Stimulated activated CD4-positive, alpha-beta T cell treated with anti-CD3 and anti-CD28 coated beads, Interleukin-4, amount 100 ng/mL, for 1 hour (primary cell): ENCODE data around the gene CCDC61.

Experiments
- DNase-seq: peaks from one replicate; pipeline ENCODE4 v3.0.0-alpha.2; 2020

The CCDC61 gene

DNA sequence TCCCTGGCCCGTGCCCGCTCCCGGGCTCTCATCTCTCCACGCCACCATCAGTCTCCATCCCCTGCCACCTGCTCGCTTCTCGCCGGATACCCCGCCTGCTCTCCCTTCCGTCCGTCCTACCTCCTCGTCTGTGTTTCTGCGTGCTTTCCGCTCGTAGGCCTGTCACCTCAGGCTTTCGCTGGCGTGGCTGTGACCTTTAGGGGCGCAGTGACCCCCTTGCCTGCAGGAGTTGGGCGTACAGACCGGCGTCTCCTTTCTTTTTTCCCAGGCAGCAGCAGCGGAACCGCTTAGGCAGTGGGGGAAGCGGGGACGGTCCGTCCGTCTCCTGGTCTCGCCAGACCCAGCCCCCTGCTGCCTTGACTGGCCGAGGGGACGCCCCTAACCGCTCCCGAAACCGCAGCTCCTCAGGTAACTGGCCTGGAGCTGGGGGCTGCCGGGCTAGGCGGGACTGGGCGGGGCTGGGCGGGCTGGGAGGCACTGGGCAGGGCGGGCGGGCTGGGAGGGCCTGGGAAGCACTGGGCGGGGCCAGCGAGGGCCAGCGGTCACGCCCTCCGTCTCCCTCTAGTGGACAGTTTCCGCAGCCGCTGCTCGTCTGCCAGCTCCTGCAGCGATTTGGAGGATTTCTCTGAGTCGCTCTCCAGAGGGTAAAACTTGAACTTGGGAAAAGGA is 21.3 kb downstream of the CCDC61 start:
- peak; percentile 83 for DNase-seq

DNA sequence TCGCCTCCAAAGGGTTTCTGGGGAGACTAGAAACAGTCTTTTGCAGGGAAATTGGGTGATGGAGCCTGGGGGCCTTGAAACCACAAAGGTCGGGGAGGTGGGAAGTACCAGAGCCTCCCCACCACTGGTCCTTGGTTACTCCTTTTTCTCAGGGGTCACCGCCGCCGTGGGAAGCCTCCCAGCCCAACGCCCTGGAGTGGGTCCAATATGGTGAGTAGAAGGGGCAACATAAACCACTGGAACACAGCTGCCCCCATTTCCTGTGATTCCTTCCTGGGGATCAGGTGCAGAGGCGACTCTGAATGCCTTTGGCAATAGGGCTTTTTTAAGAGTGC is 21.8 kb downstream of the CCDC61 start:
- no peak for DNase-seq

GRCh38 chr19:46017874-46018675 is 22.8 kb downstream of the CCDC61 start:
- DNase-seq: no peak

DNA sequence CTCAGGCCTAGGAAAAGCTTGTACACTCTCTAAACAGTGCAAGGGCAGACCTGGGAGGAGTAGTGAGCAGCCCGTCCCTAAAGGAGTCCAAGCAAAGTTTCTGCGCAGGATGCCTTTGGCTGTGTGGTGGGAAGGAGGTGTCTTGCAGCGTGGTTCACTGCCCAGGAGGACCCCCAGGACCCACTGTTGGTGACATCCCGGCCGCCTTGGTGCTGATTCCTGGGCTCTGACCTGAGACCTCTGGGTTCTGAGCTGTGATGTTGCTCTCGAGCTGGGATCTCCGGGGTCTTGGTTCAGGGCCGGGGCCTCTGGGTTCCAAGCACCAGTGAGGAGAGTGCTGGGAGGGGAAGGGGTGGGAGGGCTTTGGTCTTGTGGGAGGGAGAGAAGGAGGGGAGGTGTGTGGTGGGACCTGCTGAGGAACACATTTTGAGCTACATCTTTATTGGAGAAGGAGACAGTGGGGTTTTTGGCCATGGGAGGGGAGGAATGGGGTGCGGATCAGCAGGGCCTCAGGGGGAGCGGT is 23.5 kb downstream of the CCDC61 start:
- DNase-seq: no peak

GRCh38 chr19:46019270-46019669 is 24.0 kb downstream of the CCDC61 start:
- no peak for DNase-seq

DNA sequence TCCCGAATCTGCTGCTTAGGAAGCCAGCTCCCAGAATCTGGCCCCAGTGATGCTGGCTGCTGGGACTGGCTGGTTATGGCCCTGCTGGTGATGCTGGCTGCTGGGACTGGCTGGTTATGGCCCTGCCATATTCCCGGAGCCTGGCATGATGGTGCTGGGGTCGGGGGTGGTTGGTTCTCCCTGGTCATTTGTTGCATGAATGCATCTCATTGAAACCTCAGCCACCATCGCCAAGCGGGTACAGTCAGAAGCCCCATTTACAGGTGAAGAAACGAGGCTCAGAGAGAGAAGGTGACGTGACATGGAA is 25.5 kb downstream of the CCDC61 start:
- DNase-seq: no peak

DNA sequence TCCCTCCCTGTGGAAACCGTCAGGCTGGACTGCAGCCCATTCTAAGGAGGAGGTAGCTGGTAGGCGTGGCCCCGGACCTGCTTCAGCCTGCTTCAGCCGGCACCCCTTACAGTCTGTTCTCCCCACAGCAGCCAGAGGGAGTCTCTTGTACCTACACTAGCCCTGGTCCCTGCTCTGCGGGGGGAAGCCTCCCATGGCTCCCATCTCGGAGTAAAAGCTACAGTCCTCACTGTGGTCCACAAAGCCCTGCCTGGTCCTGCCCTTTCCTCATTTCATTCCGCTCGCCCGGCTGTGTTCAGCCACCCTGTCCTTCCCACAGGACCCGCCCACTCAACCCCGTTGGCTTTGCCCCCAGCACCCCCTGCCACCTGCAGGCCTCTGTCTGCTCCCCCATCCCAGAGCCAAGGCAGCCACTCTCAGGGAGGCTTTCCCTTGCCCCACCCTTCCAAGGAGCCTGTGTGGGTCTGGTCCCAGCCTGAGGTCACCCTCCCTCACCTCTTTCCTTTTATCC is 26.3 kb downstream of the CCDC61 start:
- DNase-seq: no peak

DNA sequence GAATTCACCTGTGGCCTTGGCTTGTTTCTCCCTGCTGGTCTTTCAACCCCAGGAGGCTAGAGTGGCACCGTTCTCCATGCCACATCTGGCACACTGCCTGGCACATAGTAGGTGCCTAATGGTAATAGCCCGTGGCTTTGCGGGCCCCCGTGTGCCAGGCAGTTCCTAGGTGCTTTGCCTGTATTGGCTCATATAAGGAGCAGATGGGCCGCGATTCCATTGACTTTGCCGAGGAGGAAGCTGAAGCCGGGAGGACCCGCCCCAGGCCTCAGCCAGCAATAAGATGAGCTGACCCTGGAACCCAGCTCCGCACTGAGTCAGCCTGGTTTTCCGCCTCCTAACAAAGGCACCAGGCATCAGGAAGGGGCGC is 26.8 kb downstream of the CCDC61 start:
- no peak for DNase-seq

DNA sequence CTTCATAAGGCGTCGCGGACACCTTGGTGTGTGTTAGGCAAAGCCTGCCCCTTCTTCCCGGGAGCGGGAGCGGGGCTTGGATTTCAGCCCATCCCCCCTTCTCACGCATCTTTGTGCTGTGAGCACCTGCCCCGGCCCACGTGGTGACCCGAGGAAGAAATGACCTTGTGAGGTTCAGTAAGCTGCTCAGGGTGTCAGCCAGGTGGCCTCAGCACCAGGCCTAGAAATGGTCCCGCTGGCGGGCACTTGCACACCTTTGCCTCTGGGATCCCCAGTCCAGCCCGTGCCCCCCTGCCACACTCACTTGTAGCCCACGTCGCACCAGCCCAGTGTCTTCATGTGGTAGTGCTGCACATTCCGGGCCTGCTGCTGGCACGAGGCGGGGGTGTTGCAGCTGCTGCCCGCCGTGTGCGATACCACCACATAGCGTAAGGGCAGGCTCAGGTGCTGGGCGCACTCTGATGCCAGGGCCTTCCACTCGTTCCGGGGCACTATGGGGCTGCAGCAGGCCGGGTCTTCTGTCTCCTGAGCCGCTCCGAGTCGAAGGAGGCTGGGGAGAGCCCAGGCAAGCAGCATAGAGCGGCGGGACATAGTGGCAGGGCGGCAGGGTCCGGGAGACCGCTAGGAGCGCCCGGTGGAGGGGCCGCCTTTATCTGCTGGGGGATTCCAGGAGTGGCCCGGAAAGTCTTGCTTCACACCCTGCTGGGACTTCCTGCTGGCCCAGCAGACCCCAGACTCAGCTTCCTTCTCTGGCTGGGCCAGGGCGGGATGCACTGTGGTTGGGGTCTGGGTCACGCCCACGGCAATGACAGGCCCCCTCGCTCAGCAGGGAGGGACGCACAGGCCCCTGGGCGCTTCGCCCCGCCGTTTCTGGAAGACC is 27.4 kb downstream of the CCDC61 start, which contains the start of gene PGLYRP1:
PGLYRP1 (minus strand) TSS at position 623 of the 880 bp plus-strand sequence; CDS start at position 591, 32 bp downstream.
- DNase-seq: no peak

DNA sequence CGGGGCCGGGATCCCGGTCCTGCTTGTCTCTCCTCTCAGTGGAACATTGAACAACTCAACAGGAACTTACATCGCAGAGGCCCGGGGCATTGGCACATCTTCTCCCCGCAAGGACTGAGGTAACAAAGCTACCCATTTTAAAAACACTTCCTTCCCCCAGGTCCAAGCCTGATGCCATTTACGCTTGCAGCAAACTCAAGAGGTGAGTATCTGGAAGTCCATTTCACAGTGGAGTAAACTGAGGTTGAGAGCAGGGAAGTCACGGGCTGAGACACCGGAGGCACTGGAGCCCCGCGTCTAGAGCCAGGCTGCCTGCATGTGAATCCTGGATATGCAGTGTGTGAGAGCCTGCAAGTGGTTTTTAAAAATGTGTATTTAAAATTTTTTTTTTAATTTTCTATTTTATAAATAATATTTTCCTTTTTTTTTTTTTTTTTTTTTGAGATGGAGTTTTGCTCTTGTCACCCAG is 28.1 kb downstream of the CCDC61 start:
- DNase-seq: no peak

GRCh38 chr19:46025835-46026234 is 30.6 kb downstream of the CCDC61 start:
- DNase-seq: no peak

GRCh38 chr19:46030812-46031550 is 35.7 kb downstream of the CCDC61 start:
- DNase-seq: no peak

DNA sequence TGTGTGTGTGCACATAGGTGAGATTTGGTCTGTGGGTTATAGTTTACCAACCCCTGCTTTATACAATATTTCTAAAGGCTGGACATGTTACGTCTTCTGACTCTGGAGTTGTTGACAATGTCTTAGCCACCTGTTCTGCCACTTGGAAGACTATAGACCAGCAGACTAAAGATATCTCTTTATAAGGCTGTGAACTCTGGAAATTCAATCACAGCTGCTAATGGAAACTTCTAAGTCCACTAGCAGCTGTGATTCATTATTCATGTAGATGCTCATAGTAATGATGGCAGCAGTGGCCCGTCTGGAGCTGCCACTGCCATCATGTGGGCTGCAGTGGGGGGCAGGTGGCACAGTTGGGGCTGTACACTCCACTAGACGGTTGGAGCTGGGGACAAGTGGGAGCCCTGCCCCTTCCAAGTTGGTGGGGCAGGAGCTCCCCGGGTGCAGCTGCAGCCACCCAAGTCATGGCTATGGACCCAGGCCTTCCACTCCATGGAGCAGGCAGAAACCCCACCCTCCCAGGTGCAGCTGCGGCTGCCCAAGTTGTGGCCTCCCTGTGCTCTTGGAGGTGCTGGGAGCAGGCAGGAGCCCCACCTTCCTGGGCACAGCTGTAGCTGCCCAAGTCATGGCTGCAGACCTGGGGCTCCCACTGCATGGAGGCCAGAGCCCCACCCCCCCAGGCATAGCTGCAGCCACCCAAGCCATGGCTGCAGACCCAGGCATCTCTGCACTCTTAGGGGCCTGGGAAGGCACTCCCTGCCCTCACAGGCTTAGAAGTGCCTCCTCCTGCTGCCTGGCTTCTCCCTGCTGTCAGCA is 36.7 kb downstream of the CCDC61 start:
- no peak for DNase-seq

DNA sequence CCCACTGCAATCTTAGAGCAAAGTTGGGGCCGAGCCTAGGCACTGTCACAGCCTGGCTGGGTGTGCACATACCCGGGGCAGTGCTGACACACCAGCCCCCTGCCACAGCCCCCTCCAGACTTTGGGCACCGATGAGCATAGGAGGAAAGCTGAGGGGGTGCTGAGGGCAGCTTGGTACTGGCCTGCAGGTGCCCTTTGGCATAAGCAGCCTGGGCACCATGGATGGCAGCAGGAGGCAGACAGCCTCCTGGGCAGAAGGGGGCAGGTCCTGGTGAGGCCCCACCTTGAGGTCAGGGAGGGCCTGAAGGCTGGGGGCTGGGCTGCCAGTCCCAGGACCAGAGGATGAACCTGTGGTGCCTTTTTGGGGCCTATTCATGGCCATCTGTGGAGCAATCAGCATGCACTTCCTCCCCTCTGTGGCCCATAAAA is 37.3 kb downstream of the CCDC61 start:
- DNase-seq: no peak

DNA sequence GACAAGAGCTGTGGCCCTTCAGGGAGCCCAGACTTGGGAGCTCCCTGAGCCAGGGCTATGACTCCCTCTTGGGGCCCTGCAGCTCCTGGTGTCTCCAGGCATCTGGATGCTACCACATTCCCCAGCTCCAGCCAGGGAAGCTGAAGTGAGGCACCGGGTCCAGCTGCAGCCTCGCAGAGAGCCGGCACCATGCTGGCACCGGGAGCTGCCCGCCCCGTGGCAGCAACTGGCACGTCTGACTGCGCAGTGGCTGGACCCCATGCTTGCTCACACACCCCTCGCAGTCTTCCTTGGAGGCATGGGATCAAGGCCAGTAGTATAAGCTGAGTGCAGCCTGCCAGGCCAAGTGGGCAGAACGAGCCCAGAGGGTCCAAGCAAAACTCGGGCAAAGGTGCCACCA is 38.1 kb downstream of the CCDC61 start:
- DNase-seq: no peak

- no peak for DNase-seq
Measured at GRCh38 chr19:46035546-46035945, 40.3 kb downstream of the CCDC61 start.

- no peak for DNase-seq
Measured at GRCh38 chr19:46035986-46036743, 40.9 kb downstream of the CCDC61 start.

DNA sequence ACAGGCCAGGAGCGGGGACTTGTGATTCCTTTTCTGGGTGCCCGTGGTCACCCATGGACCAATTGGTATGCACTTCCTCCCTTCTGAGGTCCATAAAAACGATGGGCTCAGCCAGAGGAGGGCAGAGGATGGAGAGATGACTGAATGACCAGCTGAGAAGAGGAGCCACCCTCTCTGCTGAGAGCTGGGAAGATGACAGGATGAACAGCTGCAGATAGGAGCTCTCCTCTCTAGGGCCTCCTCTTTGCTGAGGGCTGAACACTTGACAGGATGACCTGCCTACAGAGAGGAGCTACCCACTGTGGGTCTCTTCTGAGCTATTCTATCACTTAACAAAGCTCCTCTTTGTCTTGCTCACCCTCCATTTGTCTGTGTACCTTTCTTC is 41.5 kb downstream of the CCDC61 start:
- DNase-seq: no peak

DNA sequence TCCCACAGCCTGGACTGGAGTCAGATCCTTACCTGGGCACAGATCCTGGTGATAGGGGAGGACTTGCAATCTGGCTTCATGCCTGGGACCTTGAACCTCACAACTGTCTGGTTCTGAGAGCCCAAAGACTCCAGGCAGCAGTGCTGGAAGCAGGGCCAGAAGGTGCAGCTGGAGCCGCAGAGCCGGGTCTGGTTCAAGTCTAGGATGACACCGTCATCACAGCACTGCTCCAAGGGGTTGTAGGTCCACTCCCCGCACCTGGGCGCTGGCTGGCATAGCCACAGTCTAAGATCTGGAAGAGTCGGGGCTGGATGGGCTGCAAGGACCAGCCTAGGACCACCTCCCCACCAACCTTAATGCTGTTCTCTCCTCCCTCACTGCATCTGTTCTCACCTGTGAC is 44.9 kb downstream of the CCDC61 start:
- DNase-seq: no peak

DNA sequence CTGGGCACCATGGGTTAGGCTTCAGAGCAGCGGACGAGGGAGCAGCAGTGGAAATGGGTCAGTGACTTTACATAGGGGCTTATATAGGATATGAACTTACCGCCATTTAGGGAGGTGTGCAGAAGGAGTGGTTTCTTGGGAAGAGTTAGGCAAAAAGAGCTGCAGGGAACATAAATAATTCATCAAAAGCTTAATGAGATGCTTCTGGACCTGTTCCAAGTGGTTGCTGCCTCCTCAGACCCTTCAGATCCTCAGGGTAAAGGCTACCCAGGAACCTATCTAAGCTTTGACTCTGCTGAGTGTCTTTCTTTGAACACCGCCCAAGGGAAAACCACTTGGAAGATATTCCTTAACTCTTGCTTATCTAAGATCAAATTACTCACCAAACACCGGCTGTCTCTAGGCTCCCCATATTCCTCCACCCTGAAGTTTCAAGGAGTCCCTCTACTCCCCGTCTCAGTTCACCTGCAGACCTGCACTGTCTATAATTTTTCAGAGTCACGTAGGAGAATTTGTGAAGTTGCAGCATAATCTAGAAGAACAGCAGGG is 45.8 kb downstream of the CCDC61 start, which contains the start of gene IGFL4:
IGFL4 (minus strand) TSS at position 51 of the 549 bp plus-strand sequence; CDS start at position 11, 40 bp downstream.
- no peak for DNase-seq
